ENCODE data around the gene DGKG.

The DGKG gene

GRCh38 chr3:186400026-186400425, 38.0 kb upstream of the DGKG start:
- no peak for TF ChIP-seq CTCF (IDR thresholded peaks at IDR 0.05)
- peaks cover 0 to 9% (median 0%) of the 10 kb centered on the region in 4 donors for H3K4me1 ChIP-seq
- H3K36me3 ChIP-seq, result no peaks in the 10 kb centered on the region
- intact Hi-C loops (cut with DNase I; ENCODE audit: low total_unique reads), result no loop called here
- H3K9me3 ChIP-seq, result no peaks in the 10 kb centered on the region
- H3K27me3 ChIP-seq, result no peaks in the 10 kb centered on the region
- DNase-seq, result no peak
- no peak overlapping the region for H3K4me3 ChIP-seq
- H3K27ac ChIP-seq, result no peak overlapping the region

GRCh38 chr3:186394566-186395217, 32.7 kb upstream of the DGKG start:
- no peak for TF ChIP-seq CTCF (IDR thresholded peaks at IDR 0.05)
- Histone ChIP-seq H3K4me1 (no peaks in the 10 kb centered on the region), H3K27me3 (no peaks in the 10 kb centered on the region), H3K4me3 (no peak overlapping the region), H3K36me3 (no peaks in the 10 kb centered on the region), H3K27ac (no peak overlapping the region), H3K9me3 (peaks cover 0 to 4% (median 0%) of the 10 kb centered on the region in 3 donors)
- DNase-seq, result no peak
- intact Hi-C loops (cut with DNase I; ENCODE audit: low total_unique reads), result no loop called here

GRCh38 chr3:186386883-186387560, 25.0 kb upstream of the DGKG start:
- intact Hi-C loops (cut with DNase I; ENCODE audit: low total_unique reads), result no loop called here
- no peaks in the 10 kb centered on the region for H3K9me3 ChIP-seq
- no peak for DNase-seq

GRCh38 chr3:186385856-186386602, 24.0 kb upstream of the DGKG start:
- TF ChIP-seq CTCF (IDR thresholded peaks at IDR 0.05), result no peak
- H3K4me3 ChIP-seq, result no peak overlapping the region
- intact Hi-C loops (cut with DNase I; ENCODE audit: low total_unique reads), result no loop called here

More at GRCh38 chr3:186386883-186387560, 25.0 kb upstream of the DGKG start:
- Histone ChIP-seq H3K4me1 (peaks cover 0 to 15% (median 7%) of the 10 kb centered on the region in 4 donors), H3K4me3 (no peak overlapping the region), H3K27me3 (no peaks in the 10 kb centered on the region), H3K36me3 (no peaks in the 10 kb centered on the region), H3K27ac (no peak overlapping the region)
- TF ChIP-seq CTCF (IDR thresholded peaks at IDR 0.05), result no peak

GRCh38 chr3:186383026-186383993, 21.3 kb upstream of the DGKG start:
- TF ChIP-seq CTCF (IDR thresholded peaks at IDR 0.05), result no peak
- Histone ChIP-seq H3K4me3 (peak overlapping the region in 1 of 2 donors; percentile 36), H3K36me3 (no peaks in the 10 kb centered on the region), H3K4me1 (peaks cover 0 to 15% (median 7%) of the 10 kb centered on the region in 4 donors), H3K27me3 (no peaks in the 10 kb centered on the region), H3K27ac (peak overlapping the region; percentile 30 to 65), H3K9me3 (no peaks in the 10 kb centered on the region)
- intact Hi-C loops (cut with DNase I; ENCODE audit: low total_unique reads), result no loop called here
- no peak for DNase-seq

More at GRCh38 chr3:186385856-186386602, 24.0 kb upstream of the DGKG start:
- no peaks in the 10 kb centered on the region for H3K9me3 ChIP-seq
- no peak for DNase-seq
- H3K4me1 ChIP-seq, result peaks cover 0 to 15% (median 7%) of the 10 kb centered on the region in 4 donors
- H3K36me3 ChIP-seq, result no peaks in the 10 kb centered on the region
- H3K27me3 ChIP-seq, result no peaks in the 10 kb centered on the region
- no peak overlapping the region for H3K27ac ChIP-seq

Measured in tibial artery (tissue), 4 donors.